Thyroid gland (tissue), 4 donors: ENCODE measurements around the gene TTBK1.

ENCODE experiments used
- CTCF ChIP-seq, 6 experiments: fragments of 200-600 bp in 3 of 6; fragments of 450-650 bp in 3 of 6; sonication (generic) in 3 of 6; IDR thresholded peaks; one replicate each; pipeline ENCODE4 v1.5.1; 2016 to 2019; ENCODE audit warnings: antibody characterized with exemption in 6 of 6, mild to moderate bottlenecking in 2 of 6, inconsistent platforms in 1 of 6, moderate library complexity in 1 of 6
- POLR2A ChIP-seq, 2 donors: fragments of 450-650 bp; IDR thresholded peaks; one replicate each; pipeline ENCODE4 v1.6.1; 2017; ENCODE audit warnings: antibody characterized with exemption in 2 of 2, mild to moderate bottlenecking in 2 of 2, moderate library complexity in 1 of 2

GRCh38 chr6:43213431-43213830, 29.9 kb upstream of the TTBK1 start:
- TF ChIP-seq CTCF (IDR thresholded peaks at IDR 0.05), result no peak
- TF ChIP-seq POLR2A (IDR thresholded peaks at IDR 0.05), result no peak
